AG09319 (cell line): Measurements from ENCODE around the gene P2RX2.

ENCODE experiments used
- DNase-seq: peaks from one replicate; pipeline ENCODE4 v3.0.0-alpha.2; 2010; ENCODE audit warnings: low read depth; ENCODE audit errors: extremely low read depth
- CTCF ChIP-seq: IDR thresholded peaks from 2 replicates; pipeline ENCODE4 v1.5.1; 2011; ENCODE audit warnings: low read depth, mild to moderate bottlenecking, inconsistent platforms, low read length, moderate library complexity

The P2RX2 gene

GRCh38 chr12:132572801-132573760 lies 45.5 kb upstream of the P2RX2 start:
- DNase-seq, result no peak
- TF ChIP-seq CTCF, result no peak

GRCh38 chr12:132574271-132574996 lies 44.1 kb upstream of the P2RX2 start:
- TF ChIP-seq CTCF, result no peak
- no peak for DNase-seq

- TF ChIP-seq CTCF, result no peak
- DNase-seq, result no peak
Observed at GRCh38 chr12:132575661-132576060, 42.9 kb upstream of the P2RX2 start.

- TF ChIP-seq CTCF, result no peak
- DNase-seq, result no peak
Observed at GRCh38 chr12:132576701-132577100, 41.9 kb upstream of the P2RX2 start.

- no peak for TF ChIP-seq CTCF
- DNase-seq, result no peak
Observed at GRCh38 chr12:132577191-132577920, 41.2 kb upstream of the P2RX2 start.

GRCh38 chr12:132578118-132578517 lies 40.5 kb upstream of the P2RX2 start:
- no peak for TF ChIP-seq CTCF

More at GRCh38 chr12:132578118-132578517, 40.5 kb upstream of the P2RX2 start:
- no peak for DNase-seq
